H1 (cell line): Measurements from ENCODE around the gene PREX1. TPM values are rescaled to one million over a fixed set of nuclear protein-coding genes. Genes with fewer than 3 reads are reported as not detected.

Experiments used
- BACH1 ChIP-seq: IDR thresholded peaks from 2 replicates; pipeline ENCODE4 v1.6.1; 2012; ENCODE audit warnings: low read length, improper control_type of control experiment
- JUND ChIP-seq: IDR thresholded peaks from 2 replicates; pipeline ENCODE4 v1.6.1; 2011; ENCODE audit warnings: mild to moderate bottlenecking, improper control_type of control experiment, low read length
- polyA plus RNA-seq, 7 experiments: library from polyadenylated mRNA; depleted of rRNA in 3 of 7; stranded (reverse) in 5 of 7; unstranded in 2 of 7; fragments of >200 nt in 5 of 7; fragments of 200-250 nt in 2 of 7; gene quantifications; 1 replicate in 5 of 7; 2 replicates in 1 of 7; 4 replicates in 1 of 7; pipeline versions ENCODE4 v1.2.1 to v1.2.3, GENCODE V29; 2011 to 2013; ENCODE audit warnings: missing spikeins in 2 of 7, mixed read lengths in 2 of 7
- total RNA-seq: library from RNA; stranded (reverse); fragmentation: NEBNext Ultra II Directional; extraction: Animal tissue kit (Norgen Biotek cat#: 25700); gene quantifications from 2 replicates; pipeline ENCODE4 v1.2.1, GENCODE V29; 2021

PREX1 gene
- total and polyA plus RNA-seq, 2 of the 8 experiments (the other 6 are each of a cell fraction or from before 2014, with no cell fraction given): 10.7 to 12.8 TPM

- TF ChIP-seq BACH1: no peak
- TF ChIP-seq JUND: no peak
Observed at GRCh38 chr20:48744515-48744914, 83.3 kb downstream of the PREX1 start (continued).
